Heart left ventricle (tissue), 16 donors: ENCODE results near the gene AKAP12. TPM values are rescaled to one million over a fixed set of nuclear protein-coding genes. Genes with fewer than 3 reads are reported as not detected.

ENCODE experiments used
- ATAC-seq, 4 donors: fragments of 200-7000 bp; cut with Tn5 transposase; one replicate each; pipeline ENCODE4 v1.9.1; 2020 to 2022; ENCODE audit warnings: moderate library complexity in 4 of 4, mild to moderate bottlenecking in 3 of 4, moderate number of reproducible peaks in 1 of 4
- DNase-seq, 5 donors: peaks; one replicate each; pipeline ENCODE4 v3.0.0-alpha.2; 2020
- H3K27ac ChIP-seq, 12 donors: fragments of 200-600 bp; sonication (generic) in 4 of 12; one replicate each; pipeline versions ENCODE4 v1.5.0 to v1.8.0; 2016 to 2022; ENCODE audit warnings: mild to moderate bottlenecking in 2 of 12
- H3K27me3 ChIP-seq, 9 donors: fragments of 200-600 bp; sonication (generic) in 2 of 9; one replicate each; pipeline versions ENCODE4 v1.5.1 to v1.8.0; 2016 to 2022; ENCODE audit warnings: mild to moderate bottlenecking in 3 of 9
- H3K36me3 ChIP-seq, 9 donors: fragments of 200-600 bp; sonication (generic) in 2 of 9; one replicate each; pipeline versions ENCODE4 v1.5.0 to v1.8.0; 2018 to 2022; ENCODE audit warnings: mild to moderate bottlenecking in 2 of 9
- H3K4me1 ChIP-seq, 12 donors: fragments of 200-600 bp; sonication (generic) in 4 of 12; one replicate each; pipeline versions ENCODE4 v1.5.0 to v1.8.0; 2016 to 2022; ENCODE audit warnings: mild to moderate bottlenecking in 3 of 12
- H3K4me3 ChIP-seq, 12 donors: fragments of 200-600 bp; sonication (generic) in 4 of 12; one replicate each; pipeline versions ENCODE4 v1.5.0 to v1.8.0; 2017 to 2022; ENCODE audit warnings: mild to moderate bottlenecking in 9 of 12, moderate library complexity in 4 of 12
- H3K9me3 ChIP-seq, 12 donors: fragments of 200-600 bp; sonication (generic) in 4 of 12; one replicate each; pipeline versions ENCODE4 v1.5.0 to v1.8.0; 2016 to 2022; ENCODE audit warnings: mild to moderate bottlenecking in 1 of 12
- POLR2A ChIP-seq, 2 donors: fragments of 450-650 bp; IDR thresholded peaks; one replicate each; pipeline ENCODE4 v1.6.1; 2017; ENCODE audit warnings: antibody characterized with exemption in 2 of 2, mild to moderate bottlenecking in 2 of 2, moderate library complexity in 2 of 2
- WGBS, 4 donors: extraction: QIAGEN DNeasy Blood & Tissue Kit in 2 of 4; methylation state at CpG; one replicate each; pipeline versions ENCODE4 v1.1.5 to v1.1.7; 2013 to 2018; 5-methylcytosine and 5-hydroxymethylcytosine counted together
- intact Hi-C, 10 donors: fragments of 100-400 bp; cut with DNase I; formaldehyde crosslinking; loops; one replicate each; pipeline versions ENCODE4 v1.11.1 to v1.14.2; 2022
- polyA plus RNA-seq, 2 donors: library from polyadenylated mRNA; stranded (reverse); fragments of 200-250 nt; gene quantifications; one replicate each; pipeline ENCODE4 v1.2.3, GENCODE V29; 2013
- total RNA-seq, 9 donors: library from RNA; depleted of rRNA in 2 of 9; stranded (reverse); fragments of >200 nt in 2 of 9; fragmentation: NEBNext Ultra II Directional in 3 of 9; extraction: Animal tissue kit (Norgen Biotek cat#: 25700) in 3 of 9; gene quantifications; one replicate each; pipeline versions ENCODE4 v1.1.0 to v1.2.4, GENCODE V29; 2016 to 2023
- TF ChIP-seq, protein P1 (sequence below), 12 donors: fragments of 200-600 bp; sonication (generic) in 4 of 12; IDR thresholded peaks; one replicate each; pipeline versions ENCODE4 v1.5.0 to v1.8.0; 2018 to 2022; ENCODE audit warnings: antibody characterized with exemption in 12 of 12, mild to moderate bottlenecking in 5 of 12
- donor health status: ischemic (EF 13 %, LVEDD 7.1; RV severe dilation, severe dysfunction).
- donor health status: healthy with polysubstance abuse.
- donor health status: DM: no; HTN: yes; CAD: no.
- donor health status: DM: no; HTN: no; CAD: no.
- donor health status: ischemic (EF 25% LVEDD 6.9; RV normal size, moderate dysfunction).
- donor health status: ischemic (EF 25% LVEDD 5.7; RV mildly dilated, moderate dysfunction).
- donor health status: healthy.
- donor health status: DM: yes; HTN: yes; CAD: no.
- donor health status: ischemic (EF 35%, LVEDD 5.7; RV mildly dilated, moderate dysfunction).
- donor health status: nonischemic (EF 11% LVEDD 7.7; RV severe dilation, severe dysfunction).
- donor health status: DM: yes; HTN: yes; CAD: no.
- donor health status: PGD.
- donor health status: ischemic (EF 29% LVEDD 5.4; RV normal size, mild dysfunction).
- donor health status: nonischemic (EF 23%, LVEDD 6.1; RV moderate dilation, normal function).

AKAP12 gene
- total and polyA plus RNA-seq, 11 donors, result 3.7 to 33.5 (median 13.8) TPM

DNA sequence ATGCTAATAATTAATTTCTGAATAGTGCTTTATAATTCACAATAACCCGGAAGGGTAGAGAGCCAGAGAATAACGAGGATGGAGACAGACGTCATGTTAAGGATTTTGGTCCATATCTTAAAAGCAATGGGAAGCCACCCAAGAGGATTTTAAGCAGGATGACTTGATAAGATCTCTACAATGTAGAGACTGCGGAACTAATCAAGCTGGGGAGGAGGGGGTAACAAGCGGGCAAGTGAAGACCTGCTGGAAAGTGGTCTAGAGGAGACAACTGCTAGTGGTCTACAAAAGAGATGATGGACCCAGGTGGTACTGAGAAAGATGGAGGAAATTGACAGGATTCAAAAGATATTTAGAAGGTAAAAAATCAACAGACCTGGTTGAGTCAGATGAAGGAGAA lies 144.4 kb downstream of the AKAP12 start:
- H3K4me3 ChIP-seq, result no peak overlapping the region
- H3K9me3 ChIP-seq, result no peaks in the 10 kb centered on the region
- ATAC-seq, result no peak
- intact Hi-C loops, result no loop called here
- no peaks in the 10 kb centered on the region for H3K27me3 ChIP-seq
- peaks cover 0 to 5% (median 0%) of the 10 kb centered on the region in 9 donors for H3K36me3 ChIP-seq
- 64 to 86% (median 78%) methylated on average over 5 of the region's 5 CpGs for WGBS, 4 donors
- no peak overlapping the region for H3K27ac ChIP-seq
- peaks cover 0 to 54% (median 22%) of the 10 kb centered on the region in 12 donors for H3K4me1 ChIP-seq
- DNase-seq, result no peak
- no peak for TF ChIP-seq POLR2A (IDR thresholded peaks at IDR 0.05)
- TF ChIP-seq, protein P1, sequence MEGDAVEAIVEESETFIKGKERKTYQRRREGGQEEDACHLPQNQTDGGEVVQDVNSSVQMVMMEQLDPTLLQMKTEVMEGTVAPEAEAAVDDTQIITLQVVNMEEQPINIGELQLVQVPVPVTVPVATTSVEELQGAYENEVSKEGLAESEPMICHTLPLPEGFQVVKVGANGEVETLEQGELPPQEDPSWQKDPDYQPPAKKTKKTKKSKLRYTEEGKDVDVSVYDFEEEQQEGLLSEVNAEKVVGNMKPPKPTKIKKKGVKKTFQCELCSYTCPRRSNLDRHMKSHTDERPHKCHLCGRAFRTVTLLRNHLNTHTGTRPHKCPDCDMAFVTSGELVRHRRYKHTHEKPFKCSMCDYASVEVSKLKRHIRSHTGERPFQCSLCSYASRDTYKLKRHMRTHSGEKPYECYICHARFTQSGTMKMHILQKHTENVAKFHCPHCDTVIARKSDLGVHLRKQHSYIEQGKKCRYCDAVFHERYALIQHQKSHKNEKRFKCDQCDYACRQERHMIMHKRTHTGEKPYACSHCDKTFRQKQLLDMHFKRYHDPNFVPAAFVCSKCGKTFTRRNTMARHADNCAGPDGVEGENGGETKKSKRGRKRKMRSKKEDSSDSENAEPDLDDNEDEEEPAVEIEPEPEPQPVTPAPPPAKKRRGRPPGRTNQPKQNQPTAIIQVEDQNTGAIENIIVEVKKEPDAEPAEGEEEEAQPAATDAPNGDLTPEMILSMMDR (IDR thresholded peaks at IDR 0.05), result no peak

DNA sequence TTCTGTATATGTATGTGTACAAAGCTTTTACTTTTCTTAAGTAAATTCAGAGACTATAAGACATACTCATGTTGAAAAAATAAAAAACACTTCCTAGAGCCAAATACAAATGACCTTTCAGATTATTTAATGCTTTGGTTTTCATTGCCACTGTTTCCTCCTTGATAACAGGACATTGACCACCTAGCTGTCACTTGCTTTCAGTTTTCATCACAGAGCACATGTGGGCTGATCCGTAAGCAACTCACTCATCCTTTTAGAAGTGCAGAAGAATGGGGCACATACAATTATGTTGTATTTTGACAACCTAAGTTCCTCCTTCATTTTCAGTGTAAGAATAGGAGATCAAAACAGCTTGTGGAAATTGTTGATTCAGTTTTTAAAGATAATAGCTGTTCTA lies 145.4 kb downstream of the AKAP12 start:
- DNase-seq (no peak), ATAC-seq (no peak)
- Histone ChIP-seq H3K36me3 (peaks cover 0 to 5% (median 0%) of the 10 kb centered on the region in 9 donors), H3K27me3 (no peaks in the 10 kb centered on the region), H3K4me3 (no peak overlapping the region), H3K9me3 (no peaks in the 10 kb centered on the region), H3K4me1 (peaks cover 0 to 50% (median 24%) of the 10 kb centered on the region in 12 donors), H3K27ac (peak overlapping the region in 1 of 12 donors; percentile 59)
- intact Hi-C loops, result no loop called here
- TF ChIP-seq POLR2A (IDR thresholded peaks at IDR 0.05), result no peak
- WGBS, 4 donors, result 48 to 64% (median 58%) methylated on average over 1 of the region's 1 CpG

DNA sequence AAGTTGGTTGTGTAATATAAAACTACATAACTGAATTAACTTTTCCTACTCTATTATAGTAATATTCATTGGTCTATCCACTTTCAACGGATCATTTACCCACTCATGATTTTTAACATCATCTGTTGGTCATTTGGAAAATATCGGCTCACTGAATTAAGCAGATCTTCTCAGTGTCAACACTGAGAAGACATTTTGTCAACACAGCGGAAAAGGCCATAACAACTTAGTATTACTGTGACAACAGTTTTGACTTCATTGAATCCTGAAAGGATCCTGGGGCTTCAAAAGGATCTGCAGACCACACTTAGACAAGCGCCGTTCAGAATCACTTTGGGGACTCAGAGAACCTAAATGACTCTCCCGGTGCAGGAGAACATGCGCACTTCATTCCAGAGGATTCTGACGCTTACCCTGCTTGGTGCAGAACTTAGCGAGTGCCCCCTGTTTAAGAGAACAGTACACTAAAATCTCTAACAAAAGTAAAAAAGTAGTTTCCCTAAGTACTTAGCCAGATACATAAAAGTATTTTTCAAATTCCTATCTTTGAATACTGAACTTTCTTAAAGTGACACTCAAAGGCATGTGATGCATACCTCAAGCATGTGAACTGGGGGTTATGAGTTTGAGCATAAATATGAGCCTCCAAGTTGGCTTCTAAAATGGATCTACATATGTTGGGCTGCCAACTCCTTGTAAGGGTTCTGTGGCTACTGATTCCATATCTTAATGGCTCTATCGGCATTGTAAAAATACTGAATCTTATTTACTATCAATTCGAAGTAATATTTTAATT lies 147.6 kb downstream of the AKAP12 start:
- no peak overlapping the region for H3K4me3 ChIP-seq
- intact Hi-C loops, result no loop called here
- no peaks in the 10 kb centered on the region for H3K9me3 ChIP-seq
- ATAC-seq (no peak), DNase-seq (no peak)
- TF ChIP-seq, protein P1 (IDR thresholded peaks at IDR 0.05), result no peak
- no peak for TF ChIP-seq POLR2A (IDR thresholded peaks at IDR 0.05)
- 86 to 96% (median 90%) methylated on average over 11 of the region's 11 CpGs for WGBS, 4 donors
- H3K4me1 ChIP-seq, result peaks cover 0 to 36% (median 26%) of the 10 kb centered on the region in 12 donors
- H3K36me3 ChIP-seq, result peaks cover 0 to 5% (median 0%) of the 10 kb centered on the region in 9 donors
- H3K27me3 ChIP-seq, result no peaks in the 10 kb centered on the region
- peak overlapping the region in 4 of 12 donors; percentile 99 to 100 (median 100) for H3K27ac ChIP-seq

DNA sequence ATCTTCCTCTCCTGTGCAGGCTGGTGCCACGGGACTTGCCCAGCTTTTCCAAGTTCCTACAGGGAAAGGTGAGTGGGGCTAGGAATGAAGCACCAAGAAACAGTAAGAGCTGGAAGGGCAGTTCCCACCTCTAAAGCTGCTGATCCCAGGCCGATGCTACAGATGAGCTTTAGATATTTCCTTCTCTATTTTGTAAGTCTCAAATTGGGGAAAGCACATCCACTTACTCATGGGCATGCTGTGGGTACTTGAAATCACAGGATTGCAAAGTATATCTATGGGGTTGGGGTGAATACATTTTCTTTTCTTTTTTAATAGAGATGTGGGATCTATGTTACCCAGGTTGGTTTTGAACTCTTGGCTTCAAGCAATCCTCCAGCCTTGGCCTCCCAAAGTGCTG lies 148.5 kb downstream of the AKAP12 start:
- Histone ChIP-seq H3K27me3 (no peaks in the 10 kb centered on the region), H3K9me3 (no peaks in the 10 kb centered on the region), H3K27ac (peak overlapping the region in 8 of 12 donors; percentile 99 to 100 (median 99)), H3K36me3 (peaks cover 0 to 5% (median 0%) of the 10 kb centered on the region in 9 donors), H3K4me3 (peak overlapping the region in 1 of 12 donors; percentile 98), H3K4me1 (peaks cover 6 to 45% (median 35%) of the 10 kb centered on the region in 12 donors)
- TF ChIP-seq, protein P1 (IDR thresholded peaks at IDR 0.05), result no peak
- no peak for TF ChIP-seq POLR2A (IDR thresholded peaks at IDR 0.05)
- ATAC-seq (no peak), DNase-seq (no peak)
- intact Hi-C loops, result no loop called here
- 90 to 92% (median 91%) methylated on average over 2 of the region's 2 CpGs for WGBS, 4 donors
